HTR-8/SVneo (cell line): ENCODE measurements around the gene GPC6.

Experiments used
- DNase-seq: peaks from one replicate; pipeline ENCODE4 v3.0.0; 2011; ENCODE audit warnings: low spot score, mixed read lengths; ENCODE audit not compliant: insufficient read length
- FAIRE-seq: peaks from 2 replicates; lab custom pipeline; 2011; peaks lifted over from hg19 to GRCh38; lab: Jason Lieb, UNC

GPC6 gene

DNA sequence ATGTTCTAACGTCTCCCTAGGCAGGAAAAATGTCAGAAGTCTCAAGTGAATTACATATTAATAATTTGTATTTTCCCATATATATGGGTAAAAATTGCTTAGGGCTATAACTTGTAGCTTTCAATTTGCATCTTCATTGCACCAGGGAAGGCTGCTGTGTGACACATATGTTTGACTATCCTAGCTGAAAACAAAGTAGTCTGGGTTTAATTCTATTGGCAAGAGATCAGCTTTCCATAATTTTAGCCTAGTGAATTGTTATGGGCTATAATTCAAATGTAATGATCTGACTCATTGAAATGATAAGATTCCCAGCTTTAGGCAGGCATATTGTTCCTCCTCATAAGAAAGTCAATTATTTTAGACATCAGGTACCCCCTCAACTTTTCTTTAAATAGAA lies 699.8 kb downstream of the GPC6 start:
- no peak for FAIRE-seq

DNA sequence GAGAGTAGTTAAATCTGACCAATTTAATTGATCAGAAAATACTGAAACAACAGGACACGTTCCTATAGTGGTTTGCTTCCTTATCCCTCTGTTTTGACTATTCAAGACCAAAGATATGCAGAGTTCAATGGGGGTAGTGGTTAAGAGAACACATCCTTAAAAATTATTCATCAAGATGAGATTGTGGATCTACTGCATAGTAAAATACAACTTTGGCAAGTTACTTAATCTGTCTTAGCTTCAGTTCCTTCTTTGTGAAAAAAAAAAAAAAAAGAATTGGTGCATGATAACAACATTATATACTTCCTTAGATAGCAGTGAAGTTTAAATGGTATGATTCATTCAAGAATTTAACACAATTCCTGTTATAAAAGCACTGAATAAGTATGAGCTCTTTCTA lies 700.8 kb downstream of the GPC6 start:
- FAIRE-seq, result no peak
- DNase-seq, result no peak

More for the DNA sequence above, 699.8 kb downstream of the GPC6 start:
- no peak for DNase-seq

DNA sequence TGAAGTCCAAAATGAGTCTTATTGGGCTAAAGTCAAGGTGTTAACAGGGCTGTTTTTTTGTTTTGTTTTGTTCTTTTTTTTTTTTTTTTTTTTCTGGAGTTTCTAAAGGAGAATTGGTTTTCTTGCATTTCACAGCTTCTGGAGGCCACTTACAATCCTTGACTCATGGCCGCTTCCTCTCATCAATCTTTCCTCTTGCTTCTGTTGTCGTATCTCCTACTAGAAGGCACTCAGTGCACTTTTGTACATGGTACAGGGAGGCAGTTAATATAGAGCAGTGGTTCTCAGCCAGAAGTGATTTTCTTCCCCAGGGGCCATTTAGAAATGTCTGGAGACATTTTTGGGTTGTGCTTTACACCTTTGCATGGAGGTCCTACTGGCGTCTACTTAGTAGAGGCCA lies 706.3 kb downstream of the GPC6 start:
- FAIRE-seq, result no peak
- DNase-seq, result no peak

DNA sequence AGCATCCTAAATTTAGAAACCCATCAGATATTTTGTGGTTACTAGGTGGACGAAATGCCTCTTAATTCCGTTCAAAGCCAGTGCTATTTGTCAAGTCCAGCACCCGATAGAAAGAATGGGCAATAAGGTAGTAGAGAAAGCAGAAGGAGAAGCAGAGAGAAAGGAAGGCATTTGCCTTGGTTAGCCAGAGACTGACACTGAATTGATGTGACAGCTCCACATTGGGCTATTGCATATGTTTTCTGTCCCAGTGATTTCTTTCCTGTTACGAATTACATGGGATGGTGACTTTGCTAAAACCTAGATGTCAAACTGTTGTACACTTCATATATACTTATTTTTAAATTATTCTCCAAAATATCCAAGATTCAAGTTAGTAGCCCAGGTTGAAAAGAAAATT lies 710.3 kb downstream of the GPC6 start:
- DNase-seq, result no peak
- no peak for FAIRE-seq

DNA sequence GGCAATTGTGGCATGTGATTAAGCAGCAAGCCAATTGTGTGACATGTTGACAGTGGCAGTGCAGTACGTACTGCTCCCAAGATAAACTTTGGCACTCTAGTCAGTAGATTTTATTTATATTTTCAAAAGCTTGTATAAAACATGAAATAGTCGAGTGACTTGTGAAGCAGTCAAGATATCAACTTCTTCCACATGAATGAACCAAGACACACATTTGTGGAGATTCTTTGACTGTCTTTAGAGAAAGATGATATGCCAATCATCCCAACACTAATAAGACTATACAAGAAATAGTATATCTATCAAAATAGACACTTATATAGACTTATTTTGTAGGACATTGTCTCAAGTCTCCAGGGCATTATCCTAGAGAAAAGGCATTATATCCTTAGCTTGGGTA lies 714.8 kb downstream of the GPC6 start:
- no peak for DNase-seq
- FAIRE-seq, result no peak

DNA sequence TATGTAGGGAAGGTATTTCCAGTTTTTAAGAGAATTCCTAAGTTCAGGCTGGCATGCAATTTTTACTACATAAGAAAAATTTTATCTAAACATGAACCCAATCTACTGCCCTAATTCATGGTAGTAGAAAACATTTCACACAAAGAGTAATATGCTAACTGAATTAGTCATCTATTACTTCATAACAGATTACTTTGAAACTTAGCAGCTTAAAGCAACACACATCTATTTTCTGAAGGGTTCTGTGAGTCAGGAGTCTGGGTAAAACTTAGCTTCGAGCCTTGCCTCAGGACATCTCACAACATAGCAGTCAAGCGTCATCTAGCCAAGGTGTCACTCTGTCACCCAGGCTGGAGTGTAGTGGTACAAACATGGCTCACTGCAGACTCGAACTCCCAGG lies 715.4 kb downstream of the GPC6 start:
- FAIRE-seq (no peak), DNase-seq (no peak)

DNA sequence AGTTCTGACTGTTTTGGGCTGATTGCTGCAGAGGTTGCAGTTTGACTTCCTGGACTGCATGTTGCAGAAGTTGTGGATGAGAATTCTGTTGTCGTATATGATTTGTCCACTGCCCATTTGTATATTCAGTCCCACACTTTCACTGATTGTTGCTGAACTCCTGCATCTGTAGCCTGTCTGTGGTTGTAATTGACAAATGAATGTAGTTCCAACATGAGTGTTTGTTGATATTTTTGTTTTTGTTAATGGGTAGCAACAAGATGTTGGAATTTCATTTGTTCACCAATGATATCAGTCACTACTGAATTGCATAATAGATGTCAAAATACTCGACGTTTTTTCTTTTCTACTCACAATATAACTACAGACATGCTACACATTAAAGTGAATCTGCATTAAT lies 719.0 kb downstream of the GPC6 start:
- DNase-seq (no peak), FAIRE-seq (no peak)

DNA sequence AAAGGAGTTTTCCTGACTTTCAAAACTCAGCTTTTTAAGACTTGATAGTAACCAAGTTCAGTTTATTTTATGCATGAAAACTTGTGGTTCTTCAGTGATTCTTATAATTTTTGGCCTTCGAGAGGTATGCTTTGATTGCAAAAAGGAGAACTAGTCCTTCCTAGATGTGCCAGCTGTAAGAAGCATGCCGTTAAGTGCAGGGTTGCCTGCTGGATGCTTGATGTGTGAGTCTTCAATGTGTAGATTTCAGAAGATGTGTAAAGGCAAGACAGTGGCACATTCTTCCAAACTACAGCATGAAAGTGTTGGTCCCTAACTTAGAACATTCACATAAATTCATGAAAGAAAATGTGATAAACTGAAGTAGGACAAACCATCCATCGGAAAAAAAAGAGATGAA lies 720.4 kb downstream of the GPC6 start:
- FAIRE-seq (no peak), DNase-seq (no peak)

DNA sequence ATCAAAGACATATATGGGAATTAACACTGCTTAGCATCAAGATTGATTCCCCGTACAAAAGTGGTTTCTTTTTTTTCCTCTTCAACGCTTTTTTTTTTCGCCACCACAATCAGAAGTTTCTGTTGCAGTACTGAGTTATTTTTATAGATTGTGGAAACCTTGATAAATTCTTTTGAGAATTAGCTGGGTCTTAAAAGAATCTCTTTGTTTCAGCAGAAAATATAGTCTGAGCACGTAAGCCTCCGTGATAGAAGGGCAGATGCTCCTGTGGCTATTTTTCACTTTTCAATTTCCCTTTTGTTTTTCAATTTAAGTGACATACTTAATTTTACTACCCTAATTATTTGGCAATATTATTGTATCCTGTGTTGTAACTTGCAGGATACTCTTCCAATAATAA lies 721.0 kb downstream of the GPC6 start:
- DNase-seq, result no peak
- FAIRE-seq, result no peak

DNA sequence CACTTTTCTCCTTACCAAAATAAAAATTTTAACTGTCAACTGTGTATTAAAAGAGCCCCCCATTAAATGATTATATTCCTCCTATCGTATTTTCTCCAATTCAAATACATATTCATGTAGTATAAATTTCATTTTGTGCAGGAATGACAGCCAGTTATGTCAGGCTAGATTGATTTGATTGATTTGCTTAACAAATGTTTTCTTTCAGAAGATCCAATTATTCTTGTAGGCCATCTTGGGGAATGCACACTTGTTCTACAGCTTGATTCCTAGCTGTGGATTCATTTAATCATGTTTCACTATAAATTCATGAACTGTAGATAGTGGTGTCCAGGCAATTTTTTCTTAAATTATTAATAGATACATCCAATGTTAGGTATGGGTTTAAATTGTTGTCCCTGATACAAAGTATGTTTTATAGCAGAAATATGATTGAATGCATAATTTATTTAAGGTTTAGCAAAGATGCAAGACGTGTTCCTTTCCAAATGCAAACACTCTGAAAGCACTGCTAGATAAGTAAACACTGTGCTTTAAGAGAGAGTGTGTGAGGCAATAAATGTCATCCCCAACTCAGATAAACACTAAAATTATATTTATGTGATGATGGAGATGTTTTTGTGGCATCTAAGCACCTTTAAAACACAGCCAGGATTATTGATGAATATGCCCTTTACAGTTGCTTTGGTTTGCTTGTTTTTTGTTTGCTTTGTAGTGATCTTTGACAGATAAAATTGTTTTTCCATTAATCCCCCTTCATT lies 721.7 kb downstream of the GPC6 start:
- DNase-seq, result no peak
- FAIRE-seq, result no peak

DNA sequence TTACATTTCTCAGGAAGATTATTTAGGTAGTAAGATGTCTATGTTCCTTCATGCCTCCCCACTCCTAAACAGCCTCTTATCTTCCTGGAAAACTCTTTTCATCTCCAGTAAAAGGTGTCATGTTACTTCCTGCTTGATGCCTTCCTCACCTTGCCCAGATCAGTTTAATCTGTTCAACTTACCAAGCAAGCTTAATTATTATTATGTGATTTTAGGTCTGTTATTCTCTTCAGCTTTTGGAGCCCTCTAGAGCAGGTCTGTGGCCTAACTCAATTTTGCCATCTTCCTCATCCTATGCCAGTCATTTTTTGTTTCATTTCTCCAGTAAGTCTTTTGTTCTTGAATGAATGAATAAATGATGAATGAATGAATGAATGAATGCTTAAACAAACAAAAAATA lies 724.5 kb downstream of the GPC6 start:
- FAIRE-seq (no peak), DNase-seq (no peak)

DNA sequence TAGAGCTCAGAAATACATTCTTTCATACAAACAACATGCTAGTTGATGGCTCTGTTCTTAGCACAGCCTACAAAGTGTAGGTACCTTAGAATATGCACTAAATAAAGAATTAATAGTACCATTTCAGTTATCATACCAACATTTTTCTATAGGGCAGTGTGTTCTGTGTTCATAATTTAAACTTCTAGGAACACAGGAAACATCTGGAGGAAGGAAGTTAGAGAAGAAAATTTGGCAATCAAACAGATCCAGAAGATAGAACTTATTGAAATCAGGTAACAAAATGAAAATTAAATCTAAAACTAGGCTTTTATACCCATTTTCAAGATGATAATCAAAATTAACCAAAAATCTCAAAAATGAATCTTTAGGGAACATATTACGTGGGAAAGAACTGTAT lies 725.3 kb downstream of the GPC6 start:
- DNase-seq (no peak), FAIRE-seq (no peak)

DNA sequence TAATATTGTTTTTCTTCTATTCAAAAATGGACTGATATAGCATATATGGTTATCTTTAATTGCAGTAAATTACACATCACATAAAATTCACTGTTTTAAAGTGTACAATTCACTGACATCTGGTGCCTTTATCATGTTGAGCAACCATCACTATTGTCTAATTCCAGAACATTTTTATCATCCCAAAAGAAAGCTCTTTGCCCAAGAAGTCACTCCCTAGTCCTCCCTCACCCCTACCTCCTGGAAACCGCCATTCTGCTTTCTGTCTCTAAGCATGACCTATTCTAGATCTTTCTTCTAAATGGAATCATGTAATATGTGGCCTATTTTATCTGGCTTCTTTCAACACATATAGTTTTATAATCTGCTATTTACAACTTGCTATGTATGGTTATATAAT lies 727.2 kb downstream of the GPC6 start:
- no peak for DNase-seq
- no peak for FAIRE-seq

DNA sequence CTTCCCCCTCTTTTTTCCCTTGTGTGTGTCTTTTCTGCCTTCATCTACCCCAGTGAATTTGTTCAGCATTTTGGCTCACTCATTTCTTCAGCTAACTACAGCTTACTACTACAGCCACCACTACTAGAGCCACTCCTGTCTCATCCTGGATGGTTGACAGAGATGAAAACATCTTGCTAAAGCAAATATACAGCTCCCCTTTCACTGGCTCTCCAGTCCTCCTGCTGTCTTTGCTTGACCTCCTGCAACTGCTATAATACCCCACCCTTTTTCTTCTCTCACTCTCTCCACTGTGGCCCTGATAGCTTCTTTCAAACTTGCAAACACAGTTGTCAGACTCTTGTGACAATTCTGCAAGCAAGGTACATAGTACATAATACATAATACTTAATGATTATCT lies 729.3 kb downstream of the GPC6 start:
- DNase-seq (no peak), FAIRE-seq (no peak)

DNA sequence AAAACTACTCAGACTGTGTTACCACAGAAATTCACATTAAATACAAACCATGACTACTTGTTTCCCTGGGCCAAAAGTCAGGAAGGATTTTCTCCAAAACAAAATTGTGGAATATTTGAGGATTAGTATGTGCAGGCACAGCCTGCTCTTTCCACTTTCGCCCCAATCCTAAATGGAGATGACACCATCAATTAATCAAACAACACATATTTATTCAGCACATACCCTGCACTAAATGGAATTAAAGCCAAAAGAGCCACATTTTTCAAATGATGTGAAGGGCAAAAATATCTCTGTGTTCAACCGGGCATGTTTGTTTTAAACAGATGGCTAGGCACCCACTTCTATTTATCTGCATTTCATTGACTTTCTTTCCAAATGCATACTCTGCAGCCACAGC lies 729.8 kb downstream of the GPC6 start:
- FAIRE-seq (no peak), DNase-seq (no peak)

DNA sequence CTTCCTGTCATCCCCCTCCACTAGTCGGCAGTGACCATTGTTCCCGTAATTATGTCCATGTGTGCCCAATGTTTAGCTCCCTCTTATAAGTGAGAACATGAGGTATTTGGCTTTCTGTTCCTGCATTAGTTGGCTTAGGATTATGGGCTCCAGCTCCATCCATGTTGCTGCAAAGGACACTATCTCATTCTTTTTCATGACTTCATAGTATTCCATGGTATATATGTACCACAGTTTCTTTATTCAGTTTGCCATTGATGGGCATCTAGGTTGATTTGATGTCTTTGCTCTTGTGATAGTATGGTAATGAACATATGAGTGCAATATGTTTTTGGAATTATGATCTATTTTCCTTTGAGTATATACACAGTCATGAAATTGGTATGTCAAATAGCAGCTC lies 730.8 kb downstream of the GPC6 start:
- FAIRE-seq, result no peak
- DNase-seq, result no peak

DNA sequence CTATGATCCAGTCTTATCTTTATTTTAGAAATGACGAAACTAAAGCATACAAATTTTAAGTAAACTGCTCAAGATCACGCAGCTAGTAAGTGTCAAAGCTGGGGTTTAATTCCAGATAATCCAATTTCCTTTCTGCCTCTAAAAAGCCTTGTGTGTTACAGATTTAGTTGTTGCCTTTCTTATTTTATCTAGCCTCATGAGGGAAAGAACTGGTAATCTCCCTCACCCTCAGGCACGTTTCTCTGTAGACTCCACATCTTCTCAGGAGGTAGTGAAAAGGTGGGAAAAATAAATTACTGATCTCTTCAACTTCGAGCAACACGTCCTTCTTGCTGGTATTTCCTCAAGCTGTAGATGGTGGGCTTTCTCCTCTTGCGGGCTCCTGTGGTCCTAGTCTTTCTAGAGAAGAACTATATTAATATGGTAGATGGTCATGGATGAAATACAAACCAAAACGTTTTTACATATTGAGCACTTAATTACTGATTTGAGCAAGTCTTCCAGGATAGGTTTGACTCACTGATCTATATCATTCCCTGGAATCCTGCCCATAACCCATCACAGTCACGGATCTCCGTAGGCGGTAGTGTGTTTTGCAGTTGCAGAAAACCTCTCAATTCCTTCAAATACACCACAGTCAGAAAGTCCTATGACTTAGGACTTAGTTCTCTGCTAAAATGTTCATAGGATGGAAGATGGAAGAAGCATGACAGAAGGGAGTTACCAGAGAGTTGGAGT lies 733.4 kb downstream of the GPC6 start:
- DNase-seq (no peak), FAIRE-seq (no peak)

DNA sequence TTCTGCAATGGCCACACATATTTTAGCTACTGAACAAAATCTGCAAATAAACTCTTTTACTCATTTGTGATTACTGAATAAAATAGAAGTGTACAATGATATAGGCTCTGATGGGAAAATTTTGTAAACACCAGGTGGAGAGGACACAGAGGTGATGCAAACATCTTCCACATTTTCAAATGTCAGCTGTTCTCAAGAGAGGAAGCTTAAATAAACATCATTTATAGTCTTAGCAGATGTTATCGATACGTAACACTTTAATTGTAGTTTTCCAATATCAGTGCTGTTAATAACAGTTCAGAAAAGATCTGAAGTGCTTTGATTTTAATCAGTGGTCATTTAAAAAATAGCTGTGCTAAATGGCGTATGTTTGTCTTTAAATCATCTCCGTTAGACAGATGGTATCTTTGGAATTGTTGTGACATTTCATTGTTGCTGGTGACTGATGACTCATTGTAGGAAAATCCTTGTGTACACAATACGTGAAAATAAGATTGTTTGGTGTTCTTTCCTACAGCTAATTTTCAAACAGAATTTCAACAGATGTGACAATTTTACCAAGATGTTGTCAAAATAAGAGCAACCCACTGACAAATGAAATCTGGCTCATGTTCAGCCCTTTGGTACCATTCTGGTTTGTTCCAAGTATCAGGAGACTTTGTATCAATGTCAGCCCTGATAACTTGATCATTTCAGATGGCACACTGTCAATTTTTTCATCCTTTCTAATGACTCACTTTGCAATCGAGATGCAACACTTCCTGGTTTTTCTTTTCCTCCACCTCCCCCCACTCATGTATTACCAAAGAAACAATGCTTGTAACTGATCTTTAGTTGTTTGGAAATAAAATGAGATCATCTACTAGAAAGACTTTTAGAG lies 736.9 kb downstream of the GPC6 start:
- DNase-seq (peak; percentile 20), FAIRE-seq (no peak)

DNA sequence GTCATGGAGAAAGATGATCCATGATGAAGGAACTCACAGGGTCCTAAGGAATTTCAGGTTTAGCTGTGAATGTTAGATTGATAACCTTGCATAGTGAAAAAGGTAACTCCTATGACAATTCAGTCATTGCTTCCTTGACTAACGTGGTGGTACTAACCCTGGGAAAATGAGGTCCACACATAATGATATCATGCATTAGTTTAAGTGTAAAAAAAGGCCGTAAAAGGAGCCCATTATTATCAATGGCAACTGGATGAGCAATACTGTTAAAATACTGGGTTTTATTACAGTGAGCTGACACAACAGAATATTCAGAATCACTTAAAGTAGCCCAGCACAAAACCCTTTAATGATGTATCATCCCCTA lies 737.5 kb downstream of the GPC6 start:
- no peak for FAIRE-seq

DNA sequence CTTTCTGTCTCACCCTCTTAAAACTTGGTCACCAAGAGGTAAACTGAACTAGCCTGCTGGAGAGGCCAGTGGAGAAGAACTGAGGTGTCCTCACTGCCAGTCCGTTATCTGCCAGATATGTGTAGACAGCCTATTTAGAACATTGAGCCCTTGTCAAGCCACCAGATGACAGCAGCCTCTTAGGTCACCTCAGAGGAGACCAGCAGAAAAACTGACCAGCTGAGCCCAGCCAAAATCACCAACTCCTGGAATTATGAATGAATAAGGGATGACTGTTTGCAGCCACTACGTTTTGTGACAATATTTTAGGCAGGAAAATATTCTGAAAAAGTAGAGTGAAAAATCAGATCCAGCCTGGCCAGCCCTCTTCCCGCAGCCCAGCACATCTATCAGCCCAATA lies 739.0 kb downstream of the GPC6 start:
- FAIRE-seq, result no peak

More for the DNA sequence above, 737.5 kb downstream of the GPC6 start:
- DNase-seq, result no peak

More for the DNA sequence above, 739.0 kb downstream of the GPC6 start:
- DNase-seq, result no peak
